Esophagus muscularis mucosa (tissue), 4 donors: ENCODE results near the gene TMEM40.

Source experiments
- EP300 ChIP-seq: sonication (generic); formaldehyde crosslinking; IDR thresholded peaks from one replicate; pipeline ENCODE4 v1.6.1; 2017; ENCODE audit warnings: antibody characterized with exemption
- POLR2A ChIP-seq: fragments of 450-650 bp; IDR thresholded peaks from one replicate; pipeline ENCODE4 v1.6.1; 2017; ENCODE audit warnings: antibody characterized with exemption, moderate library complexity, mild to moderate bottlenecking, low read depth
- POLR2AphosphoS5 ChIP-seq, 2 donors: sonication (generic); formaldehyde crosslinking; IDR thresholded peaks; one replicate each; pipeline ENCODE4 v1.6.1; 2017; ENCODE audit warnings: antibody characterized with exemption in 2 of 2
- TF ChIP-seq, protein P1 (sequence below), 3 experiments: fragments of 200-600 bp in 2 of 3; fragments of 450-650 bp in 1 of 3; sonication (generic) in 2 of 3; IDR thresholded peaks; one replicate each; pipeline ENCODE4 v1.5.1; 2017 to 2019; ENCODE audit warnings: antibody characterized with exemption in 3 of 3, mild to moderate bottlenecking in 2 of 3, moderate library complexity in 1 of 3

DNA sequence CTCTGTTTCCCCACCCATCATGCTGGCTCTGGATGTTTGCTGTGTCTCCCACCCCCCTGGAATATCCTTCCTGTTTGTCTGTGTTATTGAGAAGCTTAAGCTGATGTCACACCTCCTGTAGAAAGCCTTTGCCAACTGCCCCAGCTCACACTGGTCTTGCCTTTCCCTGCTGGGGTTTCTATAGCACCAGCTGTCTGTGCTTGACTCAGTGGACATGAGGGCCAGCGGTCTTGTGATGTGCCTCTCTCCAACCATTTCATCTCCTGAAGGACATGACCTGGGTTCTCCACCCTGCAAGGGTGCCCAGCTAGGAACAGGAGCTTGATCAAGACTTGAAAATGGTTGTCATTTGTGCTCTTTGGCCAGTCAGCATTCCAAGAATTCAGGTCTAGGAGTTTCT lies 14.7 kb downstream of the TMEM40 start:
- TF ChIP-seq, protein P1, sequence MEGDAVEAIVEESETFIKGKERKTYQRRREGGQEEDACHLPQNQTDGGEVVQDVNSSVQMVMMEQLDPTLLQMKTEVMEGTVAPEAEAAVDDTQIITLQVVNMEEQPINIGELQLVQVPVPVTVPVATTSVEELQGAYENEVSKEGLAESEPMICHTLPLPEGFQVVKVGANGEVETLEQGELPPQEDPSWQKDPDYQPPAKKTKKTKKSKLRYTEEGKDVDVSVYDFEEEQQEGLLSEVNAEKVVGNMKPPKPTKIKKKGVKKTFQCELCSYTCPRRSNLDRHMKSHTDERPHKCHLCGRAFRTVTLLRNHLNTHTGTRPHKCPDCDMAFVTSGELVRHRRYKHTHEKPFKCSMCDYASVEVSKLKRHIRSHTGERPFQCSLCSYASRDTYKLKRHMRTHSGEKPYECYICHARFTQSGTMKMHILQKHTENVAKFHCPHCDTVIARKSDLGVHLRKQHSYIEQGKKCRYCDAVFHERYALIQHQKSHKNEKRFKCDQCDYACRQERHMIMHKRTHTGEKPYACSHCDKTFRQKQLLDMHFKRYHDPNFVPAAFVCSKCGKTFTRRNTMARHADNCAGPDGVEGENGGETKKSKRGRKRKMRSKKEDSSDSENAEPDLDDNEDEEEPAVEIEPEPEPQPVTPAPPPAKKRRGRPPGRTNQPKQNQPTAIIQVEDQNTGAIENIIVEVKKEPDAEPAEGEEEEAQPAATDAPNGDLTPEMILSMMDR (IDR thresholded peaks at IDR 0.05), result no peak
- TF ChIP-seq POLR2AphosphoS5 (IDR thresholded peaks at IDR 0.05), result no peak
- no peak for TF ChIP-seq EP300
- no peak for TF ChIP-seq POLR2A
